SKM-1 (cell line): ENCODE measurements around the gene BOC.

Source experiments
- DNase-seq: peaks from one replicate; lab custom pipeline; 2025; ENCODE audit not compliant: unreplicated experiment; lab: John Stamatoyannopoulos, UW

The BOC gene

DNA sequence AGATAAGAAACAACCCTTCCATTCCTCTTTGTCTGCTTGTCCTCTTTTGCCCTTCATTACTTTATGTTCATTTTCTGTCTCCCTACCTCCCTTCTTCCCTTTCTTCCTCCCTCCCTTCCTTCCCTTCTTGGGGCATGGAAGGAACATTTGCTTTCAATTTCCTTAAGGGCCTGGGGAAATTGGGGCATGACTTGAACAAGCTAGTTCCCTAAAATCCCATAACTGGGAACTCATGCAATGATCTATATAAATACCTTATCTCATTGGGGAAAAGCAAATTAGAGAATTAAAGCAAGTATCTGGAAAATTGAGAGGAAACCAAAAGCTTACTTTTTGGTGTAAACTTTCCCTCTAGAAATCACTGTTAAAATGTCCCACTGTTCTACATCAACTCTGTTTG lies 35.7 kb downstream of the BOC start:
- no peak for DNase-seq

DNA sequence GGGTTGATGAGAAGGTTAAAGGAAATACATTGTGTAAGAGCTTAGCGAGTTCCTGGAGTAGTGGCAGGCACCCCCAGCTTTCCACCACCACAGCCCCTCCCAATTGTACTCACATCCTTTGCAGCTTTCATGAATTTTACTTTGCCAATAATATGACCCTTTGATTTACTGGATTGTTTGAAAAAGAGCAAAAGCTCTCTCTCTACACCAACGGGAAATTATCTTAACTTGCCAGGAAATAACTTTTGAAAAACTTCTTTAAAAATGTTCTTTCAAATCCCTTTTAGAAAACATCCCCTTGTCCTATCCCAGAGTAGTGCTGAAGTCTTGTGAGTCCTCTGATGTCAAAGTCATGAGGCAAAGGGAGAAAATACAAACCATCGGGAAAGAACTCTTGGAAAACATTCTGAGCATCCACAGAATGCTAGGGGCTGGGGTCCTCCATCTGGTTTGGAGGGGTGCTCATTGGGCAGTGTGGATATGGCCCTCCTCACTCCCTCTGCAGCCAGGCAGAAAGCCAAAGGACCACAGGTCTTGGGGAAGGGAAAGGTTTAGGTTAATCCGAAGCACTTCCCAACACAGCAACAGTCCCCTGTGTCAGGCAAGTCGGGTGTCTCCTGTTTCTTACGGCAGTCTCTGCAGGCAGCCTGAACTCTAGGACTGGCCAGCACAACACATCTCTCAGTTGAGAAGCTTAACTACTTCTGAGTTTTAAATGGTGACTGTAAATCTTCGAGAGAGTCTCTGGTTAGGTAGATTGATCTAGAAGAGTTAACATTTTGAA lies 36.5 kb downstream of the BOC start:
- DNase-seq, result no peak

DNA sequence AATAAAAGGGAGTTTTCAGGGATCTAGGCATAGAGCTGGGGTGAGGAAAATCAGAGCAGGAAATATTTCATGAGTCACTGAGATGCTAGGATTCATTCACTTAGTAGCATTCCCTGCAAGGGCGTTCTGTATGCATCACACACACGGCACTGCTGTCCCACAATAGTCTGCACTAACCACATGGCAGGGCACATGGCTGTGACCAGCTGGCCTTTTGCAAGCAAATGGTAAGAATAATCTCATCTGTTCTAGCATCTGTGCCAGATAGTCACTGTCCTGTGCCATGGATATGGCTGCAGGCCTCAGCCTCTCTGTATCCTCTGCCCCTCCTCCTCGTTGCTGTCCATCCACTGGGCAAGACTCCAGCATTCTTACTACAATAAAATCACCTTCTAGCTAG lies 37.8 kb downstream of the BOC start:
- DNase-seq, result no peak

DNA sequence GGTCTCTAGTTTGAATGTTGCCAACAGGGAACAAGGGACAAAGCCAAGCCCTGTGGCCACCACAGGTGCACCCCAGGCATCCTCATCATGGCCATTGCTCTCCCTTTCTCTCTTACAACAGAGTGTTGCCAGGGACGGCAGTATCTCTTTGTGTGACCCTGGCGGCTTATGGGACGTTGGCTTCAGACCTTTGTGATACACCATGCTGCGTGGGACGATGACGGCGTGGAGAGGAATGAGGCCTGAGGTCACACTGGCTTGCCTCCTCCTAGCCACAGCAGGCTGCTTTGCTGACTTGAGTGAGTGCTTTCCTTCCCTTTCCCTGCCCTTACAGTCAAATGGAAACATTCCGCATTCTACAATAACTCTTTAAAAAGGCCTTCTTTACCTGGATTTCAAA lies 38.2 kb downstream of the BOC start:
- DNase-seq, result no peak

DNA sequence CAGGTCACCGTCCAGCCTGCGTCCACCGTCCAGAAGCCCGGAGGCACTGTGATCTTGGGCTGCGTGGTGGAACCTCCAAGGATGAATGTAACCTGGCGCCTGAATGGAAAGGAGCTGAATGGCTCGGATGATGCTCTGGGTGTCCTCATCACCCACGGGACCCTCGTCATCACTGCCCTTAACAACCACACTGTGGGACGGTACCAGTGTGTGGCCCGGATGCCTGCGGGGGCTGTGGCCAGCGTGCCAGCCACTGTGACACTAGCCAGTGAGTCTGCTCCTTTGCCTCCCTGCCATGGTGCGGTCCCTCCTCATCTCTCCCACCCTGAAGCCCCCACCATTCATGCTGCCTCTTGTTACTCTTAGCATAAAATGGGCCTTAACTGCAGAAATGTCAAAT lies 39.2 kb downstream of the BOC start:
- DNase-seq, result no peak

DNA sequence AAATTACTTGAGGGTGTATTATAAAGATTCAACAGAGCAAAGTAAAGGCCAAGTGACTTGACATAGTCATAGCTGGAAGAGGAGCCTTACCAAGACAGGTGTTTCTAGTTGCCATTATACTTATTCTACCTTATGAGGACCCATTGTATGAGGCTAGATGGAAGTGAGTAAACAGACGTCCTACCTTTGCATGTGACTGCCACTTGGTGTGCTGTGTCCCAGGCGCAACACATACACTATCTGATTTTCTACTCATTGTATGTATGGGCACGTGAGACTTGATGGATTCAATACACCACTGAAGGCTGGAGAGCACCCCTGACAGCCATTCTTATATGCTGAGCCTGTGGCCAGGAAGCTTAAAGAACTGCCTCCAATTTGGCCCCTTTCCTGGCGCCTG lies 40.5 kb downstream of the BOC start:
- no peak for DNase-seq

DNA sequence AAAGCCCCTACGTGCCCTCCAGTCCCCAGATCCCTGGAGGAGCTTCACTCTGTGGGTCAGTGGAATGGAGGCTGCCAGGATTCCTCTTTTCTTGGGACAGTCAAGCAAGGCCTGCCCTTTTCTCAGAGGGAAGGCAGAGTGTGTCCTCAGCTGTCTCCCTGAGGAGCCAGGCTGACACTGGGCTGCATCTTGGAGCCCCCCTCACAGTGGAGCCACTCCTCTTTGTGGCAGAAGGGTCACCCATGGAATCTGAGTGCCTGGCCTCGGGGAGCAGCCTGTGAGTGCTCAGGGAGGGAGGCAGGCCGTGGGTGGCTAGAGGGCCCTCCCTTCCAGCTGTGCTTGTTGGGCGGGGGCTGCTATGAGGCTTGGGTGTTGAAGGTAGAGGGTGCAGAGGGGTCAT lies 41.2 kb downstream of the BOC start:
- DNase-seq, result no peak

DNA sequence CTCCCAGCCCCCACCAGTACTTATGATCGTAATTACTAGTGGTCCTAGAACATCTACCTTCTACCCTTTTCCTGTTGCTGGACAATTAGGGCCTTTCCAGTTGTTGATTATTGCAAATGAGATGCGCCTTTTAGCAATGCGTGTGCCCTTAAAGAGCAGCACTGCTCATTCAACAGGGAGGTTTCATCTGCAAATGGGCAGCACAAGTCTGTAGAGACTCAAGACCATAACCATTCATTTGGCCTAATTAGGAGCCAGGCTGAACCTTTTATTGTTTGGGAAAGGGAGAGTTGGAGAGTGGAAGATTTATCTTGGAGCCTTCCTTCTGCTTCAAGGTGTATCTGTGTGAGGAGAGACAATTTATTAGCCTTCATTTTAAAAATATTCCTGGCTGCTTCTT lies 42.3 kb downstream of the BOC start:
- DNase-seq, result no peak

DNA sequence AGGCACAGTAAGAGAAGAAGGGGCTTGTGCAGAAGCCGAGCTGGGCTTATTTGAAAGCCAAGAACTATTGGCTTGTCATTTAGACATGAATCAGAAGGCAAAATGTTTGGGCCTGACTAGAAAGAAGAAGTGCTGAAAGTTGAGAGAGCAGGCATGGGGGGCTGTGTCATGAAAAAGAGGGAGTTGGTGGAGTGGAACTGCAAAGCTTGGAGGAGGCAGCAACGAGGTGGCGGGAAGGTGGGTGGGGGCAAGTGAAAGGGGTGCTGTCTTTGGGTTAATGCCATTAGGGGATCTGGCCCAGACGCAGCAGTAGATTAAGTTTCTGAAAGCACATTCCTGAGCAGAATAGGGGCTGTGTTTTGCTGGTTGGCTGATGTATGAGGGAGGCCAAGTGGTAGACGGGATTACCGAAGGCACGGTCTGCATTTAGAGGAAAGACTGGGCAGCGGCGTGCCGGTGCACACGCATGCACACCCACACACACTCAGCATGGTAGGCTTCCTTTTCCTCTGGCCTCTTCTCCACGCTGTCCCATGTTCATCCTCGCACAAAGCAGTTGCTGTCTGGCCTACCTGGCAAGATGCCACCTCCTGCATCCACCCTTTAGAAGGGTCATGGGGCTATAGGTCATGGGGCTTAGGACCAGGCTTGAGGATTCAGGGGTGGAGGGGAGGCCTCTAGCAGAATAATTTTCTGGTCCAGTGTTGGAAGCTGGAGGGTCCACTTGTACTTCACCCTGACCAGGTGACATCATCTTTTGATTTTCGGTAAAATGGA lies 43.0 kb downstream of the BOC start:
- no peak for DNase-seq

DNA sequence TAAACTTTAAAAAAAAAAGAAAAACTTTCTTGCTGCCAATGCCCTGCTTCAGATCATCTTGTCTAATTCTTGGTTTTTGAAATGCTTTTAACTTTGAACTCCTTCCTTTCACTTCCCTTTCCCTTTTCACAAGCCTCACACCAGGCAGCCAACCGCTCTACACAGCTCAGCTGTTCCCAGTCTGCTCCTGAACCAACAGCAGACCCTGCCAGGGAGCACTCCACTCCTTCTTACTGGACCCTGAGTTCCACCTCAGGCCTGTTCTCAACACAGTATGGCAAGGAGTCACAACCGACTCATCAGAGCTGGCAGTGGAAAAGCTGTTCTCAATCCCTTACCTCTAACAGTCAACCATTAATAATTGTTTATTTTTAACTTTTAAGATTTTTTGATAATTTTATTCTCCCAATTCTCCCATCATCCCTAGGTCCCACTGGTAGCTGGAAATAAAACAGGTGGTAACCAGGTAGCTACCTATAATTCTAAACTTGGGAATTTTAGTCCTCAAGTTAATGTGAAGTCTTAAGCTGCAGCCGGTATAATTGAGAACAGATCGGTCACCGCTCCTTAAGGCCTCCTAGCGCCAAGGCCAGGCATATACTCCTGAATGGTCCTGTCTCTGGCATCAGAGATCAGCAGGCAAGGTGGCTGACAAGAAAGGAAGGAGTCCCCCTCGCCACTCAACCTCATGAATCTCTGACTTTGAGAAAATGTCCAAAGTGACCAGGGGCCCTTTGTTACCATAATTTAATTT lies 43.9 kb downstream of the BOC start:
- no peak for DNase-seq

DNA sequence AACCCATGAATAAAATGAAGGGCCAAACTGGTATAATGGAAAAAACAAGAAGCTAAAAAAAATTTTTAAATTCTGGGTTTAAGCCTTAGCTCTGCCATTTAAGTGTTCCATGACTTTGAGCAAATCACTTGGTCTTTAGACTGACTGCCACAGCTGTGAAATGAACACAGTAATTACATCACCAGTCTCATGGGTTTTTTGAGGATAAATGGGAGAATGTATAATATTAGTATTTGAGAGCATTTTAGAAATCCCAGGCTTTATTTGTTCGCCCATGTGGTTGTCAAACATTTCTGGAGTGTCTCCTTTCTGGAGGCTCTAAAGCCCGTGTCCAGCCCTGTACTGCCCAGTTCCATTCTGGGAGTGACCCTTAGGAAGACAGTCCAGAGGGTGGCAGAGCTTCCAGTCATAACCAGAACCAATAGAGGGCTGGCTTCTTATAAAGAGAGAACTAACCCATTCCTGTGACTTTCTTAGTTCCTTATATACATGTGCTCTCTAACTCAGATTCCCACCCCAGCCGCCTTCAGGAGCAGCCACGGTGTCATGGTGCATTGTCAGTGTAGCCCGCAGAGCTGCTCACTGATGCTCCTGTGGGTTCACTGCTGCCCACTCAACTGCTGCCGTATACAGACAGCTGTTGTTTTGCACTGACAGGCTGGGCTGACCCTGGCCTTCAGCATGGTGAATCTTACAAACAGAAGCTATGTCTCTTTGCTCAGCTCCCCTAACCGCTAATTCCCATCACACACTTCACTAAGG lies 44.7 kb downstream of the BOC start:
- DNase-seq, result no peak

DNA sequence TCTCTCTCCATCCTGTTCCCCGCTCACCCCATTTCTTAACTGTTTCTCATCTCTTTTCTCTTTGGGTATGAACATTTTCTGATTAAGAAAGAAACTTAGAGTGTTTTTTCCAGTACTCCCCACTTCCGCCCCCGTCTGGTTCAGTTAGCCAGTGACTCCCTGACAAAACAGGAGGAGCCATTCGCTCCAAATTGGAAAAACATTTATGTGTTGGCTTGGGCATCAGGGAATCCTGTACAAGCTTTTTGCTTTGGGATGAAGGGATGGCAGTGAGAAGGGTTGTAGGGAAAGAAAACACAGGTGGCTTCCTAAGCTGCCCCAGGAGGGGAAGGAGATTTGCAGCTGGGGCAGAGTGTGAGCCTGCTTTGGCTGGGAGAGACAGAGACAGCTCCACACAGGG lies 47.0 kb downstream of the BOC start:
- DNase-seq, result no peak

DNA sequence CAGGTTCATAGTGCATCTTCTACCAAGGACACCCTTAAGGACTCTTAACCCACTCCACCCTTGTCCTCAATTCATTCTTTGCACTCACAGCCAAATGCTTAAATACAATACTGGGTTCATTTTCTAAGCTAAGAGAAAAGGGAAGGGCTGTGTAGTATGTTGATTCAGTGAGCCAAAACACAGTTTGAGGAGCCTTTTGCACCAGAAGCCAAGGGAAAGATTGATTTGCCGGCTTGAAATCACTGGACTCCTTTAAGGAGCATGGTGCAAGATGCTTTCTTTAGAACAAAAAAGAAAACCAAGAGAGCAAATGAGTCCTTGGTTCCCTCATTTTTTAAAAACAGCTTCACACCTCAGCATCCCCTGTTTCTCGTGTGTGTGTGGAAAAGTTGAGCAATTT lies 47.8 kb downstream of the BOC start:
- no peak for DNase-seq

DNA sequence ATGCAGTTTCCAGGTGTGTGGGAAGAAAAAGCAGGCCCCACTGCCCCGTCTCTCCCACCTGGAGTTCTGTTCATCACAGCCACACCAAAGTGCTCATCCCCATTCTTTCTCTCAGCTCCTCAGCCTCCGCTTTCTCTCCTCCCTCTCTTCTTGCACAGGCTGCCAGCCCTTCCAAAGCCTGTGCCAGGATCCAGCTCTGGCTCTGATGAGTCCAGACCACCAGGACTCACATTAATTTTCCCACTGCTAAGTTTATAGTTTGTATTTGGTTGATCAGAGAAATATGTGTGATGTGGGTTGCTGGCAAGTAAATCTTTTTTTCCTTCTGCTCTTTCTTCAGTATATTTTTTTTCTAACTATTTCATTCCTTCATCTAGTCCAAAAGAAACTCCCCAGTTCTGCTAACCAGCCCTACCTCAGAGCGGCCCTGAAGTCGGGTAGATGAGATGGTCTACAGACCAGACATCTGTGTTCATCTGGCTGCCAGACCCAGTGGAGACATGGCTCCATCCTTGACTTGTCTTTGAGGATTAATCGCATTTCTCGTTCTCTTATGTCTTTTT lies 49.8 kb downstream of the BOC start:
- DNase-seq, result no peak

DNA sequence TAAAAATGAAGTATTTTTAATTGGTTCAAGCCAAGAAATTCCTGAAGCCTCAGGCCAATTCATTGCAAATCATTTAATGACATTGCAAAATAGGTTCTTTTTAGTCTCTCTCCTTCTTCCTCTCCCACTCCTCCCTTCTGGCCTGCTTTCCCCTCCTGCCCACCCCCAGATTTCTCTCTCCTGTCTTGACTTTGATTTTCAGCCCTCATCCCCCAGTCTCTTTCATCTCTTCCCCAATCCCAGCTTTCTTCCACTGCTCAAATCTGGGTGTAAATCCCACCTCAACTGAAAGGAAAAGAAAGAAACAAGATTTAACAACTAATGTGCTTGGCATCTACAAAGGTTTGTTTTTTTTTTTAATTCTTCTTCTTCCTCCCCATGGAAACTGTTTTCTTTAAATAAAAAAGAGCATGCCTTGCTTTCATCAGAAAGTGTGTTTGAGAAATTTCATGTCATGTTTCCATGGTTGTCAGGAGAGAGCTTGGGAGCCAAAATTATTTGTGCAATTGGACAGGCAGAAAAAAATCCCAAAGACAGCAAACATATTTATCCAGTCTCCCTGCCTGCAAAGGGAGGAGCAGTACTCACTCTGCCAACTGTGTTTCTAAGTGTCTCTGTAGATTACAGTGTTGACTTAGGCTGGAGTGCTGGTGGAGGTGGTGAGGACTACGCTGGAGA lies 50.4 kb downstream of the BOC start:
- no peak for DNase-seq

DNA sequence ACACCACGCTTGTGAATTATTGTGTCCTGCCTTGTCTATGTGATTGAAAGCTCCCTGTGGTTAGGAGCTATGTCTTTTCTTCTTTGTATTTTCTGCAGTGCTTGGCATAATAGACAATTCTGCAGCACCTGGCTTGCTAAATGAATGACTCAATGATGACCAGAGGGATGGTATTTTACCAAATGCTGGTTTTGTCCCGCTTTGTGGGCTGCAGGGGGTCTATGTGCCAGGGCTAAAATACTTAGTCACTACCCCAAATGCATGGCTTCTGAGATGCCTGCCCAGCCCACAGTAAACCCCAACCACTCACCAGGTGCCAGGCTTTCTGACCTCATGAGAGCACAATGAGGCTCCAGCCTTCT lies 50.9 kb downstream of the BOC start:
- no peak for DNase-seq

DNA sequence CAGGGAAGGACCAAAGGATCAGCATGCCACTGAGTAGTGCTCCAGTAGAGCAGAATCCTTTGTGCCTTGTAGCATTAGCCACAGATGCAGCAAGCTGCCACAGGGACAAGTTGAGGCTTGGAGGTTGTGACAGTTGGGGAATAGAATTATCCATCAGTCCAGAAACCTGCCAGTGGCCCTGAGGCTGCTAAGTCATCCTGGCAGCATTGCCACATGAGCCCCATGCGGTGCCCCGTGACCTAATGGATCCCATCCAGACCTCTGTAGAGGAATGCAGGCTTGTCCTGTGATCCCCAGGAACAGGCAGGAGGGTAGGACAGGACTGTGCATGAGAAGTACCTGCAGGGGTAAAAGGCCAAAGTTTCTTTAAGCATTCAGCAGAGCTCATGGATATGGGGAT lies 51.7 kb downstream of the BOC start:
- no peak for DNase-seq

DNA sequence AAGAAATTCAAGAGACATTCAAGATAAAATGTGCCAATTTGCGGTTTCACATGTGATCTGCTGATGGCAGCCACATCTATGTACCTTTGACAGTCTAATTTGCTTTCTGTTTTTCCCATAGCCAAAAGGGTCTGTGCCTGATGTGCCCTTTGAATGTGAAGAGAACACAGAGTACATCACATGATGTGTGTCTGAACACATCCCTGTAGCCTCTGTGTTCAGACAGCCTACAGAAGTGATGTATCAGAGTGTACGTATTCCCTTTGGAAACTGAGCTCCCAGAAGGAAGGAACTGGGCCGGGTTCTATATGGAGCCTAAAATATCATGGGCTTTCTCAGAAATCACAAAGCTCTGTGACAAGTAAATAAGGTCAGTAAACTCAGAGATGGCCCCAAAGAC lies 52.4 kb downstream of the BOC start:
- DNase-seq, result no peak

DNA sequence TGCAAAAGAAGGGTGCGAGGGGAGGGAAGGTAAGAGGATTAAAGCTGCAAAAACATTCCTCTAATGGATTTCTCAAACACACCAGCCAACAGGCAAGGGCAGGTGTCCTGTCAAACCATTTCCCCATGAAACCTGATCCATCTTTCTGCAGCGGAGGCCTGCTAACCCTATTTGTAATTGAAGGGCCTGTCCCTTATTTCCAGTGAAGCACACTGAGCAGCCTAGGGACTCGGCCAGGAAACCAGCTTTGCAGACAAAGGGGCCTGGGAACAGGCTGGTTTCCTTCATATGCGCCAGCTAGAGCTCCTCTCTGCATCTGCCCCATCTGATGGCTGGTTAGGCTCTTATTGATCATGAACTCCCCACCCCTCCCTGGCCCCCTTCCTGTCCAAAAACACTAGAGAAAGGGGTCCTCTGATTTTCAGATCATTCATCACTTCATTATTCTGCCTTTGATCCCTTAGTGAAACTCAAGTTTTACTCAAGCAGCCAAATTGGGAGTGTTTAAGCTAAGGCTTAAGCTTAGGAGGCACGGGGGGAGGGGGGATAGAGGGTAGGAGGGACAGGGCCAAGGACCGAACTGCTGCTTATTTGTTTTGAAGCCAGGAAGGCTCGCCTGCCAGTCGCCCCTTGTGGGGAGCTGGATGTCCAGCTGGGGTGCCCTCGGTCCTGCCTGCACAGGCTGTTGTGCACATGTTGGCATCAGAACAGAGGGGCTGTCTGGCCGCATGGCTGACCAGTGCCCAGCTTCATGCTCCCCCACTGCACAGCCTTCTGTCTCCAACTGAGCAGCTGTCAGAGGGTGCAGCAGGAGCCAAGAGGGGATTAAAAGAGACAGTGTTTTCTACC lies 53.1 kb downstream of the BOC start:
- no peak for DNase-seq

DNA sequence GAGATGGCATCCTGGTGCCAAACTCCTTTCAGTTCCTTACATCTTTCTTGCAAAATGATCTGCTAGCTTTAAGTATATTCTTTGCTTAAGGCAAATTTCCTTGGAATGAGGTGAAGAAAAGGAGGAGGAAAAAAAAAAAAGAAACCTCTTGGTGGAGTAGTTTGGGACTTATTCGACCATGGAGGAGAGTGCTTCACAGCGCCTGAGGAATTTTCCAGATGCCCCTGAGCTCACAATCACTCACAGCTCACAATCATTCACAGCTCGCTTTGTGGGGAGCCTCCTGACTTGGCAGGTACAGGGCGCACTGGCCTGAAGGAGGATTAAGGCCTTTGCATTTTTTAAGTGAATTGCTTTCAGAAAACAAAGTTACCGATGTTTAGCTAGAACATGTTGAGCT lies 53.9 kb downstream of the BOC start:
- DNase-seq, result no peak
